GM12801 (cell line): ENCODE data around the gene PEX5L.

ENCODE experiments used
- CTCF ChIP-seq: IDR thresholded peaks from one replicate; pipeline ENCODE4 v1.5.1; 2011; ENCODE audit warnings: control low read depth; ENCODE audit not compliant: insufficient read length; ENCODE audit errors: extremely low read depth

The PEX5L gene

GRCh38 chr3:179955809-179956208 lies 80.9 kb downstream of the PEX5L start:
- TF ChIP-seq CTCF, result no peak

- no peak for TF ChIP-seq CTCF
Measured at GRCh38 chr3:179955286-179955685, 81.5 kb downstream of the PEX5L start.

GRCh38 chr3:179953993-179954870 lies 82.5 kb downstream of the PEX5L start:
- no peak for TF ChIP-seq CTCF

DNA sequence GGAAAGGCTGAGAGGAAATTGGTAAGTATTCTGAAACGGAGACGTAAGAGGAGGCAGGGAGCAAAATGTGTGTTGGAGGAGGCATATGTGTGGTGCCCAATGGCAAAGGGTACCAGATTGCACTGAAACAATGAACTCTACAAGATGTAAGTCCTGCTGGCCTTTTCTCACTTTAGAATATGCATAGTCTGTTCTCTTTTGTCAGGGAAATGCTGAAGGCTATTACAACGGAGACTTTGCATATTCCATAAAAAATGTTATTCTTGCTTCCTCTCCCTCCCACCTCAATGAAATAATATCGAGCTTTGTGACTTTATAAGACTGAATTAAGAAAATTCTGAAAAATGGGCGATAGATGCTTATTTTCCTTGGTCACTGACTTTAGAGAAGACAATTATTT lies 85.9 kb downstream of the PEX5L start:
- no peak for TF ChIP-seq CTCF

DNA sequence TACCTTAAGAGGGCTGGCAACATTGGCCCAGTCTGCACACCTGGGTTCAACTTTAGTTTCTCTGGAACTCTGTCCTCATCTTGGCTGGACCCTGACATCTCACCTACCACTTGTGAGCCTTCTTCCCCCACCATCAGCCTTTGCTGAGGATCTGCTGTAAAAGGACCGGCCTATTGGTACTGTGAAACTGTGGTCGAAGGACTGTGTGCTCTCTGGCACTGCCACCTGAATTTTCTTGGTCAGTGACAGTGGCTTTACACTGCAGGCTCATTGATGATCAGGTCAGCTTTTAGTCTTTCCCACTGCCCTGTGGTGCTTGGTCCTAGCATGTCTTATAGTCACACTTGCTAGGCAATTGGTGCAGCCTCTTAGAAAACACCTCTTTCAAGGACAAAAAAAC lies 86.9 kb downstream of the PEX5L start:
- TF ChIP-seq CTCF, result no peak

DNA sequence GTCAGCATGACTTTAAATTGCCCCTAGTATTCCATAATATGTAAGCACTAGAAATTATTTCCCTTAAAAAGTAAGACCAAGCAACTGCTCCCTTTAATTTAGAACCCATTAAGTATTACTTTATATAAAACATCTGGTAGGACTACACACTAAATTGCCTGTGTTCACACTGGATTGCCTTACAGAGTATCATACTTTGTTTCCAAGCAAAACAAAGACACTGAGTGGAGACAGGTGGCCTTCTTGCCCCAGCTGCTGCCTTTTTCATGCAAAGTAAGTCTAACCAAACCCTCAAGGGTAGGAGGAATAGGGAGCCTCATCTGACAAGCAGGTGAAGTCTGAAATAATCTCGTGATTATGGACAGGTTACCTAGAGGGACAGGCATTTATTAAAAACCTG lies 87.3 kb downstream of the PEX5L start:
- no peak for TF ChIP-seq CTCF

DNA sequence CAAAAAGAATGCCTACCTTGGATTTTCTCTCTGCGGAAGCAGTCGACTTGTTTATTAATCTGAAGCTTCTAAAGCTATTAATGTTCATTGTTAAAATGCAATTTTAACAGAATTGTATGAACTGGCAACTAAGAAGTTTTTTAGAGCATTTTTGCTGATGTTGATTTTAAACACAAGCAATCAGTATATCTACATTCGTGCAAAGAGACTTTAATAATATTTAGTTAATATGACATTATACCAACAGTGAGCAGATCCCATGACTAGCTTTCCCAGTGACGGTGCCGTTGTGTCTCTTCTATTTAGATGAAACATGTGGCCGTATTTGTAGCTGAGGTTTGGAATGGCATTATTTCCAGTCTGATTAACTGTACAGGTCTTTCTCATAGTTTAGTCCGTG lies 88.0 kb downstream of the PEX5L start:
- no peak for TF ChIP-seq CTCF
